PFSK-1 (cell line): ENCODE measurements around the gene RPL36.

Experiments
- FOXP2 ChIP-seq: optimal IDR thresholded peaks from 2 replicates; pipeline ENCODE3; 2011; ENCODE audit warnings: borderline replicate concordance, control low read depth, inconsistent platforms; ENCODE audit not compliant: insufficient read depth; ENCODE audit errors: extremely low read length, extremely low read depth
- POLR2AphosphoS5 ChIP-seq: IDR thresholded peaks from 2 replicates; pipeline ENCODE4 v1.6.1; 2012; ENCODE audit warnings: low read depth, mild to moderate bottlenecking, control low read depth, low read length, moderate library complexity
- REST ChIP-seq, 2 experiments: IDR thresholded peaks; 2 replicates each; pipeline versions ENCODE4 v1.6.1 to v1.8.0; 2011 to 2012; ENCODE audit warnings: low read depth in 2 of 2, low read length in 2 of 2, control low read depth in 1 of 2, inconsistent platforms in 1 of 2, mild to moderate bottlenecking in 1 of 2, moderate library complexity in 1 of 2; ENCODE audit not compliant: insufficient read depth in 1 of 2
- SIN3A ChIP-seq: IDR thresholded peaks from 2 replicates; pipeline ENCODE4 v1.6.1; 2012; ENCODE audit warnings: mild to moderate bottlenecking, low read length, moderate library complexity, borderline replicate concordance; ENCODE audit not compliant: insufficient read depth
- TAF1 ChIP-seq: IDR thresholded peaks from 2 replicates; pipeline ENCODE4 v1.6.1; 2012; ENCODE audit warnings: low read length, control low read depth, borderline replicate concordance; ENCODE audit not compliant: insufficient read depth

The RPL36 gene

DNA sequence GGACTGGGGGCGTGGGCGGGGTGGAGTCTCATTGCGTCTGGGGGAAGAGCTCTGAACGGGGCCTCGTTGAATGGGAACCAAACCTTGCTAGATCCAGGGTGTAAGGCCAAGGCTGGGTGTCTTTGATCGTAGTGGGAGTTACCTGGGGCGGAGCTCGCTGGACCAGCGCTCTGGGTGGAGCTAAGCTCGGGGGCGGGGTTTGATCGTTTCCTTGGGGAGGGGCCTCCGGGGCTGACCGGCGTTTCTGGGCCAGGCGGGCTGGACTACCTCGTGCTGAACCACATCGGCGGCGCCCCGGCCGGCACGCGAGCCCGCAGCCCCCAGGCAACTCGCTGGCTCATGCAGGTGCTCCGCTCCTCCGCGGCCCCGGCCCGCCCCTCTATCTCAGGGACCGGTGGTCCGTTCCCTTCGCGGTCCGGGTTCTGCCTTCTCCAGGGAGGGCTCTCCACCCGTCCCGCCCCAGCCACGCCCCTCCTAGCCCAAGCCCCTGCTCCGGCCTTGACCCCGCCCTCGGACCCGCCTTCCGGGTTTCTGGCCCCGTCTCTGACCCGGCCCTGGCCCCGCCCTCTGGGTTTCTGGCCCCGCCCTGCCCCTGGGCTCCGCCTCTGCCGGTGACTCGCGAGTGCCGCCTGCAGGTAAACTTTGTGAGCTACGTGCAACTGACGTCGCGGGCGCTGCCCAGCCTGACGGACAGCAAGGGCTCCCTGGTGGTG lies 3.3 kb upstream of the RPL36 start:
- TF ChIP-seq FOXP2 (no peak), POLR2AphosphoS5 (peak; percentile 42; the same call in 1 of the 2 replicates), SIN3A (no peak), REST (IDR thresholded peaks at IDR 0.05; ENCODE audit: insufficient read depth in 1 of 2, low read depth in 2 of 2, low read length in 2 of 2) (0 out of 4 replicates have a peak, but pooled peaks of 1 of the 2 experiments have one; percentile 45), TAF1 (no peak)

GRCh38 chr19:5687360-5688198 lies 2.5 kb upstream of the RPL36 start:
- TF ChIP-seq TAF1, result no peak
- 0 out of 4 replicates have a peak, but pooled peaks of 1 of the 2 experiments have one; percentile 32 for TF ChIP-seq REST (IDR thresholded peaks at IDR 0.05; ENCODE audit: insufficient read depth in 1 of 2, low read depth in 2 of 2, low read length in 2 of 2)
- TF ChIP-seq SIN3A, result no peak

DNA sequence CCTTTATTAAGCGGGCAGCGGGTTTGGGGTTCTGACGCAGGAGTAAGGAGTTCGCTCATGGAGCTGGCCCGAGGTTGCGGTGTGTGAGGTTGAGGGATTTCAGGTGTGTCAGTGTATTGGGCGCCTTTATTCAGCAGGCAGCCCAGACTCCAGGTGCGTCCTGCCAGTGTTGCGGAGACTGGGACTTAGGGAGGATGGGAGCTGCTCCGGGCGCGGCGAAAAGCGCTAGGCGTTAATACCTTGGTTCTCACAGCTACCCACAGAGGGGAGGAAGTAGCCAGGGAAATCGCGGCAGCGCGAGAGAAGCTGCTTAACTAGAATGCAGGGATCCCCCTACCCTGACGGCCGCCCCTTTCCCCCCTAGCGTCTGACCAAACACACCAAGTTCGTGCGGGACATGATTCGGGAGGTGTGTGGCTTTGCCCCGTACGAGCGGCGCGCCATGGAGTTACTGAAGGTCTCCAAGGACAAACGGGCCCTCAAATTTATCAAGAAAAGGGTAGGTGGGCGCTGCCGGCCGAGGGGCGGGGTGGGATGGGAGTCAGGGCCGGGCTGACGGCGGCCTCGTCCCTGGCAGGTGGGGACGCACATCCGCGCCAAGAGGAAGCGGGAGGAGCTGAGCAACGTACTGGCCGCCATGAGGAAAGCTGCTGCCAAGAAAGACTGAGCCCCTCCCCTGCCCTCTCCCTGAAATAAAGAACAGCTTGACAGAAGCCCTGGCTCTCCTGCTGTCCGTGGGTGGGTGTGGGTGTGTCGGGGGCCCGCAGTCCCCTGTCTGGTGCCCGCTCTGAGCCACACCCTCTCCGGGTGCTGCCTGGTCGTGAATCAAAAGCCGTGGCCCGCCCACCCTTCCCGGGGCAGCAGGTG lies 1.1 kb downstream of the RPL36 start:
- TF ChIP-seq SIN3A (peak; percentile 56; the same call in 1 of the 2 replicates), FOXP2 (no peak), POLR2AphosphoS5 (peak; percentile 64), TAF1 (0 out of 2 replicates have a peak, but pooled peaks have one; percentile 15), REST (IDR thresholded peaks at IDR 0.05; ENCODE audit: insufficient read depth in 1 of 2, low read depth in 2 of 2, low read length in 2 of 2) (no peak)

DNA sequence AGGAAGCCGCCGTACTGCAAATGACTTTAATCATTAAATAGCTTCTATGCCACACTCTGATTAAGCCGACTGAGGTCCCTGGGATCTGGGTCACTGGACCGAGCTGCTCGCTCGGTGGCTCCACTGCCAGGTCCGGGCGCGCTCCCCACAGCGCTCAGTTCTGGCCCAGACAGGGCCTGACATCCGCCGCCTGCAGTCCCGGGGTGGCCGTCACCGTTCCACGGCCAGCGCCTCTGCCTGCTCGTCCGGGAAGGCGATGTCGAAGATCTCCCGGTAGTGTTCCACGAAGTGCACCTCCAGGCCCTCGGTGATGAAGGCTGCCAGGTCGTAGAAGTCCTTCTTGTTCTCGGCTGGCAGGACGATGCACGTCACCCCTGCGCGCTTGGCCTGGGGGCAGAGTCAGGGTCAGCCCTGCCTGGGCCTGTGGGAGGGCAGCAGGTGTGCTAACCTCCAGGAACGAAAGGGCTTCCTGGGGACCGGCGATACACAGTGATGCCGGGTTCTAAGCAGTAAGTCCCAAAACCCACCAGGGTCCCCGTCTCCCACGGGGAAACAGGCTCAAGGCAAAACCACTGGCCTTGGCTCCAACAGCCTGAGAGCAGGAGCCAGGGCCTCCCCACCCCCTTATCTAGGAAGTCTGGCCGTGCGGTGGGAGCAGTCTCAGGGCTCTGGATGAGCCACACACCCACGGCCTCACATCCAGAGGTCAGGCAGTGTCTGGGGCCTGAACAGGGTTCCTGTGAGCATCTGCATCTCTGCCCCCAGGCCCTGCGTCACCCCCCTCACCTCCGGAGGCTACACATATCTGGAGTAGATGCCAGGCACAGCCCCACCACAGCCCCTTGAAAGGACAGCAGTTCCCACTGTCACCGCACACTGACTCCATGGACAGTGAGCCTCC lies 2.0 kb downstream of the RPL36 start:
- 0 out of 2 replicates have a peak, but pooled peaks have one; percentile 28 for TF ChIP-seq SIN3A
- TF ChIP-seq FOXP2, result no peak
- TF ChIP-seq REST (IDR thresholded peaks at IDR 0.05; ENCODE audit: insufficient read depth in 1 of 2, low read depth in 2 of 2, low read length in 2 of 2), result no peak
- TF ChIP-seq POLR2AphosphoS5, result peak; percentile 57; the same call in 1 of the 2 replicates
- TF ChIP-seq TAF1, result peak; percentile 26; the same call in 1 of the 2 replicates
